HepG2 (cell line): ENCODE results near the gene ZNF606.

Source experiments
- CTCF ChIP-seq: sonication (generic); formaldehyde crosslinking; IDR thresholded peaks from 2 replicates; pipeline ENCODE4 v1.5.0; 2020; ENCODE audit warnings: mild to moderate bottlenecking, missing genetic modification reagents, moderate library complexity
- GPN1 ChIP-seq: sonication (generic); formaldehyde crosslinking; IDR thresholded peaks from 2 replicates; pipeline ENCODE4 v1.5.1; 2020; ENCODE audit warnings: missing genetic modification reagents, borderline replicate concordance
- NFE2L2 ChIP-seq: fragments of 150-350 bp; IDR thresholded peaks from 2 replicates; pipeline ENCODE4 v1.6.1; 2014; ENCODE audit warnings: low read length
- SYNCRIP ChIP-seq: fragments of 200-400 bp; formaldehyde crosslinking; IDR thresholded peaks from 2 replicates; pipeline ENCODE4 v1.6.1; 2018; ENCODE audit warnings: mild to moderate bottlenecking, low read depth, low read length; ENCODE audit not compliant: insufficient read depth
- TBL1XR1 ChIP-seq: fragments of 150-350 bp; IDR thresholded peaks from 2 replicates; pipeline ENCODE4 v1.6.1; 2014; ENCODE audit warnings: borderline replicate concordance, low read length; ENCODE audit not compliant: partially characterized antibody
- ZBTB39 ChIP-seq: sonication (generic); formaldehyde crosslinking; IDR thresholded peaks from 2 replicates; pipeline ENCODE4 v1.5.0; 2020; ENCODE audit warnings: missing genetic modification reagents
- ZFX ChIP-seq: sonication (generic); formaldehyde crosslinking; IDR thresholded peaks from 2 replicates; pipeline ENCODE4 v1.4.0; 2020; ENCODE audit warnings: mild to moderate bottlenecking, low read depth, missing genetic modification reagents, moderate library complexity
- ZNF543 ChIP-seq: sonication (generic); formaldehyde crosslinking; IDR thresholded peaks from 2 replicates; pipeline ENCODE4 v1.4.0; 2020; ENCODE audit warnings: mild to moderate bottlenecking, missing genetic modification reagents
- TF ChIP-seq, protein P1 (sequence below): sonication (generic); formaldehyde crosslinking; IDR thresholded peaks from 2 replicates; pipeline ENCODE4 v1.8.1; 2023; ENCODE audit warnings: mild to moderate bottlenecking, missing genetic modification reagents

- TF ChIP-seq CTCF, result no peak
- no peak for TF ChIP-seq ZFX
- TF ChIP-seq GPN1, result no peak
- no peak for TF ChIP-seq ZNF543
- TF ChIP-seq NFE2L2, result no peak
- TF ChIP-seq, protein P1, sequence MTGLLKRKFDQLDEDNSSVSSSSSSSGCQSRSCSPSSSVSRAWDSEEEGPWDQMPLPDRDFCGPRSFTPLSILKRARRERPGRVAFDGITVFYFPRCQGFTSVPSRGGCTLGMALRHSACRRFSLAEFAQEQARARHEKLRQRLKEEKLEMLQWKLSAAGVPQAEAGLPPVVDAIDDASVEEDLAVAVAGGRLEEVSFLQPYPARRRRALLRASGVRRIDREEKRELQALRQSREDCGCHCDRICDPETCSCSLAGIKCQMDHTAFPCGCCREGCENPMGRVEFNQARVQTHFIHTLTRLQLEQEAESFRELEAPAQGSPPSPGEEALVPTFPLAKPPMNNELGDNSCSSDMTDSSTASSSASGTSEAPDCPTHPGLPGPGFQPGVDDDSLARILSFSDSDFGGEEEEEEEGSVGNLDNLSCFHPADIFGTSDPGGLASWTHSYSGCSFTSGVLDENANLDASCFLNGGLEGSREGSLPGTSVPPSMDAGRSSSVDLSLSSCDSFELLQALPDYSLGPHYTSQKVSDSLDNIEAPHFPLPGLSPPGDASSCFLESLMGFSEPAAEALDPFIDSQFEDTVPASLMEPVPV (CRISPR knock-in tag), result no peak
- TF ChIP-seq TBL1XR1, result no peak
- TF ChIP-seq ZBTB39 (CRISPR knock-in tag), result no peak
- no peak for TF ChIP-seq SYNCRIP
These were observed 31.3 kb upstream of the ZNF606 start, which contains the start of gene ZSCAN1 for GRCh38 chr19:58033741-58034476.
